GM12892 (cell line): ENCODE measurements around the gene RXRA.

Experiments used
- POLR2A ChIP-seq: IDR thresholded peaks from 2 replicates; pipeline ENCODE4 v1.6.1; 2011; ENCODE audit warnings: low read depth, low read length, control low read depth
- POLR2AphosphoS5 ChIP-seq: IDR thresholded peaks from 2 replicates; pipeline ENCODE4 v1.6.1; 2011; ENCODE audit warnings: low read depth, low read length, control low read depth
- TAF1 ChIP-seq: IDR thresholded peaks from 2 replicates; pipeline ENCODE4 v1.6.1; 2011; ENCODE audit warnings: low read depth, mild to moderate bottlenecking, control low read depth, low read length, borderline replicate concordance

DNA sequence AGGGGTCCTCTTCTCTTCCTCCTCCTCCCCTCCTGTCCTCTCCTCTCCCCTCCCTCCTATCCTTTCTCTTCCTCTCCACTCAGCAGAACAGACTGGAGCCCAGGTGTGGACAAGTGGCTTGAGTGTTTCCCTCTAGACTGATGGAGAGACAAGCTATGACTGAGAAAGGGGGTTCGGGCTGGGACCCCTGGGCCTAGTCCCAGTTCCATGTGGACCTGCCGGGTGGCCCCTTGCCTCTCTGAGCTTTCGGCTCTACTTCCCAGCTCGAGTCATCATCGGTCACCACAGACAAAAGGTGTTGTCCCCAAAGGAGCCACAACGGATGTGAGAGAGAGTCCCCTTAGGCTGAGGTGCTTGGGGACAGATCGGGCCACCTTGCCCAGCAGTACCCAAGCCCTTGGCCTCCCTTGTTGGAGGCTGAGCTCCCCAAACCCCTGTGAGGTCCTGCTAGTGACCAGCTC, 3.4 kb upstream of the RXRA start:
- TF ChIP-seq POLR2A (no peak), POLR2AphosphoS5 (no peak), TAF1 (no peak)
